Bronchial epithelial cell (primary cell): Measurements from ENCODE around the gene VPS26C. TPM values are rescaled to one million over a fixed set of nuclear protein-coding genes. Genes with fewer than 3 reads are reported as not detected.

Source experiments
- DNase-seq: peaks from one replicate; pipeline ENCODE4 v3.0.0-alpha.2; 2010; ENCODE audit warnings: low read depth
- FAIRE-seq: peaks from 2 replicates; lab custom pipeline; 2011; peaks lifted over from hg19 to GRCh38; lab: Jason Lieb, UNC
- H3K27me3 ChIP-seq: 2 replicates; pipeline ENCODE4 v1.5.1; 2011; ENCODE audit warnings: low read length; ENCODE audit not compliant: control insufficient read depth, insufficient read depth
- H3K36me3 ChIP-seq: 2 replicates; pipeline ENCODE4 v1.5.1; 2011; ENCODE audit warnings: low read length; ENCODE audit not compliant: control insufficient read depth, insufficient read depth
- H3K4me3 ChIP-seq: 2 replicates; pipeline ENCODE4 v1.5.1; 2011; ENCODE audit warnings: mild to moderate bottlenecking, low read depth, low read length, control low read depth
- total RNA-seq: library from RNA; depleted of rRNA; stranded (reverse); fragments of >200 nt; gene quantifications from 2 replicates; pipeline ENCODE4 v1.2.1, GENCODE V29; 2014
- TF ChIP-seq, protein P1 (sequence below): IDR thresholded peaks from 2 replicates; pipeline ENCODE4 v1.5.1; 2011; ENCODE audit warnings: mild to moderate bottlenecking, moderate library complexity, low read length, control low read depth, inconsistent platforms; ENCODE audit not compliant: insufficient read depth, severe bottlenecking

The VPS26C gene
- total RNA-seq, 1 donor from 2014 or later = 50.5 TPM

DNA sequence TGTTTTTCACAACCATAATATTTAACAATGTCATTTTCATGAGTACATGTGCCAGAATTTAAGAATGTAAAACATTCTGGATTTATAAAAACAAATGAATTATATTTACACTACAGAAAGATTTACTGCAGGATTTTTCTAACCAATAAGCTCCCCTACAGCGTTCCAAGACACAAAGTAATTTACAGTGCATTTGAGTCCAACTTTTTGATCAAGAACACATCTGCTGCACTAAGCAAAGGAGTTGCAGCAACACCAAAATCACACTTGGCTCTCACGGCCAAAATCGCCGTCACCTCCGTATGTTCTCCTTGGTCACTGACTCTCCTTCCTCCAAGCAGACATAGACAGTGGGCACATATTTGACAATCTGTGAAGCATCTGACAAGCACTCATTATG lies 7.7 kb downstream of the VPS26C start:
- FAIRE-seq = no peak
- DNase-seq = no peak
- Histone ChIP-seq H3K4me3 (no peak overlapping the region), H3K36me3 (peaks cover 1% of the 10 kb centered on the region), H3K27me3 (no peaks in the 10 kb centered on the region)
- TF ChIP-seq, protein P1, sequence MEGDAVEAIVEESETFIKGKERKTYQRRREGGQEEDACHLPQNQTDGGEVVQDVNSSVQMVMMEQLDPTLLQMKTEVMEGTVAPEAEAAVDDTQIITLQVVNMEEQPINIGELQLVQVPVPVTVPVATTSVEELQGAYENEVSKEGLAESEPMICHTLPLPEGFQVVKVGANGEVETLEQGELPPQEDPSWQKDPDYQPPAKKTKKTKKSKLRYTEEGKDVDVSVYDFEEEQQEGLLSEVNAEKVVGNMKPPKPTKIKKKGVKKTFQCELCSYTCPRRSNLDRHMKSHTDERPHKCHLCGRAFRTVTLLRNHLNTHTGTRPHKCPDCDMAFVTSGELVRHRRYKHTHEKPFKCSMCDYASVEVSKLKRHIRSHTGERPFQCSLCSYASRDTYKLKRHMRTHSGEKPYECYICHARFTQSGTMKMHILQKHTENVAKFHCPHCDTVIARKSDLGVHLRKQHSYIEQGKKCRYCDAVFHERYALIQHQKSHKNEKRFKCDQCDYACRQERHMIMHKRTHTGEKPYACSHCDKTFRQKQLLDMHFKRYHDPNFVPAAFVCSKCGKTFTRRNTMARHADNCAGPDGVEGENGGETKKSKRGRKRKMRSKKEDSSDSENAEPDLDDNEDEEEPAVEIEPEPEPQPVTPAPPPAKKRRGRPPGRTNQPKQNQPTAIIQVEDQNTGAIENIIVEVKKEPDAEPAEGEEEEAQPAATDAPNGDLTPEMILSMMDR = no peak

DNA sequence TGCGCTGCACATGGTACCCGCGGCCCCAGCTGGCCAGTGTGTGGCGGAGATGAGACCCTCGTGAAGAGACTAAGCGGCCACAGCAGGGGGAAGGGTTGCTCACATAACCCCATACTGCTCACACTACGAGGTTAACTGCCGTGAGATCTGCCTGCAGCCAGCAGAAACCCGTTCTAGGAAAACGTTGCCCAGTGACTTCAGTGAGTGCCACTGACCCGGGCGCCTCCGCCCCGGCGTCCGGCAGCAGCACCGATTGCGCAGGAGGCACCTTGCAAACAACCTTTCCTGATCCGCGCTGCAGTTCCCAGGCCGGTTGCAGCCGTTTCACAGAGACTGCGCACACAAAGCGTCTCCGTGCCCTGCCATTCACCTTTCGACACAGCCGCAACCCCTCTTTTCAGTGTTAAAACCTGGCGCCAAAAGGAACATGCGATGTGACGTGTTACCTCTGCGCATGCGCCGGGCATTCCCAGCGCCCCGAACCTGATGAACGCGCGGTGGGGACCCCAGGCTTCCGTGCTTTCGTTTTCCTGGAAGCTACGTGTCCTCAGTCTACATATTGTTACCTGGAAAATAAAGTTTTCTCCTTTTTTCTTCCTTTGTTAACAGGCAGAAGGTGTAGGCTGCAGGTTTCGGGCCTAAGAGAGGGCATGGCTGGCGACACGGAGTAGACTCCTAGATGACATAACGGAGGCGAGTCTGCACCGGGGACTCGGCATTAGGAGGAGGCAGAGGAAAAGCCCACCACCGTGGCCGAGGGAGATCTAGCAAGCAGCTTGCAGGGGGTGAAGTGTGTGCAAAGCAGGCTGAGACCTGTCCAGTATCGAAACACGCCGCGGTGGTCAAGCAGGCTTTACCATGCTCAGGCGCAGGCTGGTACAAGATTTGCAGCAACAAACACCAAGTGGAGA lies 8.9 kb downstream of the VPS26C start:
- Histone ChIP-seq H3K36me3 (no peaks in the 10 kb centered on the region), H3K4me3 (peak overlapping the region; percentile 50), H3K27me3 (no peaks in the 10 kb centered on the region)
- TF ChIP-seq, protein P1 = no peak
- DNase-seq (peak; percentile 72), FAIRE-seq (no peak)

DNA sequence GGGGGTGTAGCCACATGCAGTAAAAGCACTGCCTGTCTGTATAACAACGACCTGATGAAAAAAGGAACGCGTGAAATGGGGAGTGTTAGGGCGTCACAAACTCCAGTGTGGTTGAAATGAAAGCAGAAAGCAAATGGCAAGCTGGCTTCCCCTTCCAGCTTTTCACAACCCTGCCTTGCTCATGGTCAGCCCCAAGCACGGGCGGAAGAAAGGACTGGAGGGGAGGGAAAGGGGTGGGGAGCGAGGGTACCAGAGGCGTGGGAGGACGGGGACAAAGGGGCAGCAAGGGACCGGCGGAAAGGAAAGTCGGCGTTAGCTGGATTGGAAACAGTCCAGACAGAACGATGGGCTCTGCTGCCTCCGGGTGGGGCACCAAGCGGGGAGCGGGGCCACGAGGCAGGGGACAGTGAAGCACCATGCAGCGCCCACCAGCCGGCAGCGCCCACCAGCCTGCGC lies 9.6 kb downstream of the VPS26C start:
- no peak for DNase-seq
- FAIRE-seq = no peak
- H3K4me3 ChIP-seq = peak overlapping the region; percentile 50
- TF ChIP-seq, protein P1 = no peak
- H3K36me3 ChIP-seq = no peaks in the 10 kb centered on the region
- no peaks in the 10 kb centered on the region for H3K27me3 ChIP-seq

DNA sequence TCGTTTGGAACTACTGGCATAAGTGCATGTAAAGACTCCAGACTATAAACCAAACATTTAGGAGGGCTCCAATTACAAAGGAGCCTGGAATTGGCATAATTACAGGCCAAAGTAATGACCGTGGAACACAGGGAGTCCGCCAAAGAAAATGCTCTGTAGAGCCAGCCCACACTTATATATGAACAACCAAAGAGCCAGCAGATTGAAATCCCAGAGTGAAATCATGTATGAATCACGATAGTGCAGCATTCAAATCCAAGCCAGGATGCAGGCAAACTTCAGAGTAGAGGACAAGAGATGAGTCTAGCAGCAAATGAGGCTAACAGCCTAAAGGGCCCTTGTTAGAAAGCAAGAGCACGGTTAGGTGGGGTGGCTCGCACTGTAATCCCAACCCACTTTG lies 13.1 kb downstream of the VPS26C start:
- TF ChIP-seq, protein P1 = no peak
- FAIRE-seq = no peak

DNA sequence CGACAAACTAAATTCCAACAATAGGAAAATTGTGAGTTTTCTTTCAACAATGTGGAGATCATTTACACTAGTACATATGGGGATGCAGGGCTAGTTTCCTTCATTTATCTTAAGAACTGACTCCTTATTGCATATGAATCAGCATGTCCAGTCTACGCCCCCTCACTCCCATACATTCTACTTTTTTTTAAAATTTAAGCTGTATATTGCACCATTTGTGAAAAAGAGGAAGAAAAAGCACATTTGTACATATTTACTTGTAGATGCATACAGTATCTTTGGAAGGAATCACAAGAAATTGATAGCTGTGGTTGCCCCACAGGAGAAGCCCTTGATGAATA lies 15.9 kb downstream of the VPS26C start:
- no peak for DNase-seq
- FAIRE-seq = no peak
- H3K36me3 ChIP-seq = no peaks in the 10 kb centered on the region
- H3K4me3 ChIP-seq = no peak overlapping the region
- TF ChIP-seq, protein P1 = no peak
- H3K27me3 ChIP-seq = no peaks in the 10 kb centered on the region

More for the DNA sequence above, 13.1 kb downstream of the VPS26C start:
- no peak overlapping the region for H3K4me3 ChIP-seq
- H3K27me3 ChIP-seq = no peaks in the 10 kb centered on the region
- peak; percentile 21 for DNase-seq
- H3K36me3 ChIP-seq = no peaks in the 10 kb centered on the region
